KMS-11 (cell line): Measurements from ENCODE around the gene SYNE1.

ENCODE experiments used
- H2AFZ ChIP-seq: fragments of 200-600 bp; sonication (generic); 2 replicates; pipeline ENCODE4 v1.6.1; 2016; ENCODE audit warnings: antibody characterized with exemption, mixed run types, low read depth
- H3K27ac ChIP-seq: fragments of 200-600 bp; sonication (generic); 2 replicates; pipeline ENCODE4 v1.6.1; 2016; ENCODE audit warnings: mild to moderate bottlenecking, mixed run types
- H3K27me3 ChIP-seq: fragments of 200-600 bp; sonication (generic); 2 replicates; pipeline ENCODE4 v1.6.1; 2017; ENCODE audit warnings: mild to moderate bottlenecking, low read depth, mixed run types, moderate library complexity; ENCODE audit not compliant: insufficient read depth
- H3K36me3 ChIP-seq: fragments of 200-600 bp; sonication (generic); 2 replicates; pipeline ENCODE4 v1.6.1; 2017; ENCODE audit warnings: mild to moderate bottlenecking, mixed run types; ENCODE audit not compliant: insufficient read depth
- H3K4me1 ChIP-seq: fragments of 200-600 bp; sonication (generic); 2 replicates; pipeline ENCODE4 v1.6.1; 2016; ENCODE audit warnings: mild to moderate bottlenecking, low read depth, mixed run types; ENCODE audit not compliant: poor library complexity, severe bottlenecking
- H3K4me2 ChIP-seq: fragments of 200-600 bp; sonication (generic); 2 replicates; pipeline ENCODE4 v1.7.0; 2016; ENCODE audit warnings: mild to moderate bottlenecking, mixed run types
- H3K4me3 ChIP-seq: fragments of 200-600 bp; sonication (generic); IDR thresholded peaks from 2 replicates; pipeline ENCODE4 v1.6.1; 2017; ENCODE audit warnings: low read depth, low read length, mixed read lengths; ENCODE audit not compliant: insufficient read depth
- H3K79me2 ChIP-seq: fragments of 200-600 bp; sonication (generic); 2 replicates; pipeline ENCODE4 v1.6.1; 2016; ENCODE audit warnings: low read depth, mixed run types; ENCODE audit not compliant: insufficient read depth
- H3K9ac ChIP-seq: fragments of 200-600 bp; sonication (generic); 2 replicates; pipeline ENCODE4 v1.6.1; 2016; ENCODE audit warnings: mild to moderate bottlenecking, mixed run types
- H4K20me1 ChIP-seq: fragments of 200-600 bp; sonication (generic); 2 replicates; pipeline ENCODE4 v1.6.1; 2016; ENCODE audit warnings: mild to moderate bottlenecking, mixed run types; ENCODE audit not compliant: insufficient read depth
- CTCF ChIP-seq: fragments of 200-600 bp; sonication (generic); conservative IDR thresholded peaks from 2 replicates; pipeline ENCODE4 v1.6.1; 2017; ENCODE audit warnings: low read depth, mild to moderate bottlenecking, antibody characterized with exemption, low read length, moderate library complexity, mixed read lengths

Gene SYNE1

GRCh38 chr6:152585236-152585635 is 51.9 kb downstream of the SYNE1 start:
- H3K36me3 ChIP-seq, result no peaks in the 10 kb centered on the region
- H3K9ac ChIP-seq, result no peak overlapping the region
- H3K4me3 ChIP-seq, result no peak overlapping the region
- no peaks in the 10 kb centered on the region for H3K27me3 ChIP-seq
- no peaks in the 10 kb centered on the region for H3K4me1 ChIP-seq
- H4K20me1 ChIP-seq, result no peaks in the 10 kb centered on the region
- H2AFZ ChIP-seq, result no peak overlapping the region
- no peaks in the 10 kb centered on the region for H3K79me2 ChIP-seq
- TF ChIP-seq CTCF, result no peak
- no peak overlapping the region for H3K27ac ChIP-seq
- H3K4me2 ChIP-seq, result no peak overlapping the region

- H4K20me1 ChIP-seq, result no peaks in the 10 kb centered on the region
- H3K4me1 ChIP-seq, result no peaks in the 10 kb centered on the region
- no peak overlapping the region for H3K4me2 ChIP-seq
- TF ChIP-seq CTCF, result no peak
- H2AFZ ChIP-seq, result no peak overlapping the region
- H3K9ac ChIP-seq, result no peak overlapping the region
- no peaks in the 10 kb centered on the region for H3K79me2 ChIP-seq
- H3K27ac ChIP-seq, result no peak overlapping the region
- no peaks in the 10 kb centered on the region for H3K27me3 ChIP-seq
- no peaks in the 10 kb centered on the region for H3K36me3 ChIP-seq
- H3K4me3 ChIP-seq, result no peak overlapping the region
Measured at GRCh38 chr6:152583888-152584287, 53.3 kb downstream of the SYNE1 start.

- H3K79me2 ChIP-seq, result no peaks in the 10 kb centered on the region
- no peak overlapping the region for H3K9ac ChIP-seq
- no peak overlapping the region for H3K27ac ChIP-seq
- no peak overlapping the region for H3K4me2 ChIP-seq
- H4K20me1 ChIP-seq, result no peaks in the 10 kb centered on the region
- no peak overlapping the region for H3K4me3 ChIP-seq
- H3K36me3 ChIP-seq, result no peaks in the 10 kb centered on the region
- H3K4me1 ChIP-seq, result no peaks in the 10 kb centered on the region
- TF ChIP-seq CTCF, result no peak
- H2AFZ ChIP-seq, result no peak overlapping the region
- H3K27me3 ChIP-seq, result no peaks in the 10 kb centered on the region
Measured at GRCh38 chr6:152576525-152576924, 60.6 kb downstream of the SYNE1 start.

GRCh38 chr6:152575621-152576150 is 61.5 kb downstream of the SYNE1 start:
- Histone ChIP-seq H4K20me1 (no peaks in the 10 kb centered on the region), H3K36me3 (no peaks in the 10 kb centered on the region), H3K4me1 (no peaks in the 10 kb centered on the region), H3K79me2 (no peaks in the 10 kb centered on the region), H3K27ac (no peak overlapping the region), H3K27me3 (no peaks in the 10 kb centered on the region), H3K4me2 (no peak overlapping the region), H2AFZ (no peak overlapping the region), H3K9ac (no peak overlapping the region), H3K4me3 (no peak overlapping the region)
- no peak for TF ChIP-seq CTCF
